ENCODE data around the gene PIK3CD. TPM values are rescaled to one million over a fixed set of nuclear protein-coding genes. Genes with fewer than 3 reads are reported as not detected.

The PIK3CD gene
- total and polyA plus RNA-seq, 7 donors, result 0.44 to 2.5 (median 0.93) TPM

DNA sequence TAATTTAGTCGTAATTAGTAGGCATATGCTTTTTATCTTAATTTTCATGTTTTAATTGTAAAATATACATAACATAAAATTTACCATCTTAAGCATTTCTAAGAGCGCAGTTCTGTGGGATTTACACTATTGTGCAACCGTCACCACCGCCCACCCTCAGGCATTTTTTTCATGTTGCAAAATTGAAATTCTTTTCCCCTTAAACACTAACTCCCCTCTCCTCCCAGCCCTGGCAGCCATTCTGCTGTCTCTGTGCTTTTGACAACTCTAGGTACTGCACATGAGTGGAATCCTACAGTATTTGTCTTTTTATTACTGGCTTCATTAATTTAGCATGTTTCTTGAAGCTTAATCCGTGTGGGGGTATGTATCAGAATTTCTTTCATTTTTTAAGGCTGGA lies 7.8 kb downstream of the PIK3CD start:
- no peak overlapping the region for H3K27ac ChIP-seq
- TF ChIP-seq, protein P1, sequence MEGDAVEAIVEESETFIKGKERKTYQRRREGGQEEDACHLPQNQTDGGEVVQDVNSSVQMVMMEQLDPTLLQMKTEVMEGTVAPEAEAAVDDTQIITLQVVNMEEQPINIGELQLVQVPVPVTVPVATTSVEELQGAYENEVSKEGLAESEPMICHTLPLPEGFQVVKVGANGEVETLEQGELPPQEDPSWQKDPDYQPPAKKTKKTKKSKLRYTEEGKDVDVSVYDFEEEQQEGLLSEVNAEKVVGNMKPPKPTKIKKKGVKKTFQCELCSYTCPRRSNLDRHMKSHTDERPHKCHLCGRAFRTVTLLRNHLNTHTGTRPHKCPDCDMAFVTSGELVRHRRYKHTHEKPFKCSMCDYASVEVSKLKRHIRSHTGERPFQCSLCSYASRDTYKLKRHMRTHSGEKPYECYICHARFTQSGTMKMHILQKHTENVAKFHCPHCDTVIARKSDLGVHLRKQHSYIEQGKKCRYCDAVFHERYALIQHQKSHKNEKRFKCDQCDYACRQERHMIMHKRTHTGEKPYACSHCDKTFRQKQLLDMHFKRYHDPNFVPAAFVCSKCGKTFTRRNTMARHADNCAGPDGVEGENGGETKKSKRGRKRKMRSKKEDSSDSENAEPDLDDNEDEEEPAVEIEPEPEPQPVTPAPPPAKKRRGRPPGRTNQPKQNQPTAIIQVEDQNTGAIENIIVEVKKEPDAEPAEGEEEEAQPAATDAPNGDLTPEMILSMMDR (IDR thresholded peaks at IDR 0.05), result no peak
- H3K4me1 ChIP-seq, result no peaks in the 10 kb centered on the region
- no peaks in the 10 kb centered on the region for H3K9me3 ChIP-seq
- WGBS, 3 donors, result 59 to 64% (median 63%) methylated on average over 5 of the region's 5 CpGs
- intact Hi-C loops (cut with DNase I), result no loop called here
- ATAC-seq, result no peak
- no peak overlapping the region for H3K4me3 ChIP-seq
- H3K36me3 ChIP-seq (ENCODE audit: insufficient read depth in 1 of 2, low read depth in 1 of 2), result no peaks in the 10 kb centered on the region
- no peak for DNase-seq
- H3K27me3 ChIP-seq (ENCODE audit: insufficient read depth in 3 of 3, low read length in 2 of 3), result peaks cover 0 to 13% (median 0%) of the 10 kb centered on the region in 3 donors

DNA sequence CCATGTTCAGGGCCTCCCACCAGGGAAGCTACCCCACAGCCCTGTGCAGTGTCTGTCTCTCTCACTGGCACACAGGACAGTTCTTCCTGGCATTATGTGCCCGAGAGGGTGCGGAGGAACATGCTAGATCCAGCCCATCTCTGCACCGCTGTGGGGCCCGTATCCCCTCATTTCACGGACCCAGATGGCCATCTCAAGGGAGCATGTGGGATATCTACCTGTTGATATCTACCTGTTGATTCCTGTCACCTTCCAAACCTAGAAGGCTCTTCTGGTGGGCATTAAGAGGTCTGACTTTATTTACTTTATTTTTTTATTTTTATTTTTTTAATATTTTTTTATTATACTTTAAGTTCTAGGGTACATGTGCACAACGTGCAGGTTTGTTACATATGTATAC lies 11.7 kb downstream of the PIK3CD start:
- H3K36me3 ChIP-seq (ENCODE audit: insufficient read depth in 1 of 2, low read depth in 1 of 2), result no peaks in the 10 kb centered on the region
- H3K9me3 ChIP-seq, result no peaks in the 10 kb centered on the region
- peaks cover 0 to 22% (median 0%) of the 10 kb centered on the region in 3 donors for H3K27me3 ChIP-seq (ENCODE audit: insufficient read depth in 3 of 3, low read length in 2 of 3)
- ATAC-seq, result no peak
- intact Hi-C loops (cut with DNase I), result no loop called here
- no peaks in the 10 kb centered on the region for H3K4me1 ChIP-seq
- TF ChIP-seq, protein P1 (IDR thresholded peaks at IDR 0.05), result no peak
- DNase-seq, result no peak
- WGBS, 3 donors, result 85 to 89% (median 85%) methylated on average over 6 of the region's 6 CpGs
- H3K4me3 ChIP-seq, result no peak overlapping the region
- H3K27ac ChIP-seq, result no peak overlapping the region

DNA sequence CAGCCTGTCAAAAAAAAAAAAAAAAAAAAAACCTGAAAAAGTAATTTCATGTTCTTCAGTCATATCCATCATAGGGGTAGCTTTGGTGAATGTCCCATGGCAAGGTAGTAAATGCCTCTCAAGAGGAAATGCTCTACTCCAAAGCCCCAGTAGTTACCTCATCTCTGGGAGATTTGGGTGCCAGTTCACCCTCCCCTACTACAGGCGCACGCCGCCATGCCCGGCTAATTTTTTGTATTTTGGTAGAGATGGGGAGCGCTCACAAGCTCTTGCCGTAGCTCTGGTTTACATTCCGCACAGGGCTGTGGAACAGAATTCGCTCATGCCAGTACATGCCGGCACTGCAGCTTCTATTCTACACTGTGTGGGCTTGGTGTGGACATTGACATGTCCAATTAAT lies 13.7 kb downstream of the PIK3CD start:
- intact Hi-C loops (cut with DNase I), result no loop called here

DNA sequence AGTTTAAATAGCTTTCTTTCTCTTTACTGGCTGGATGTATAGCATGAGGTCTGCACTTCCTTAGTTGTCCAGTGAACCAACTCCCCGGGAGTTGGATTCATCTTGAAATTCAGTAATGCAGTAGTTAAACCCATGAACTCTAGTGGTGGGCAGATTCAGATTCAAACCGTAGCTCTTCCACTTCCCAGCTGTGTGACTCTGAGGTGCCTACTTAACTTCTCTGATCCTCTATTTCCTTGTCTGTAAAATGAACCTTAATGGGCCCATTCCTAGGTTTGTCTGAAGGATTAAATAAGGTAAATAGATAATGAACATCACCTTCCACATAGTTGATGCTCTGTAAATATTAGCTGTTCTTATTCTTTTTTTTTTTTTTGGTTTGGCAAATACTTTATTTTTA lies 16.5 kb downstream of the PIK3CD start:
- TF ChIP-seq, protein P1 (IDR thresholded peaks at IDR 0.05), result no peak
- 36 to 44% (median 44%) methylated on average over 2 of the region's 2 CpGs for WGBS, 3 donors
- no peak overlapping the region for H3K27ac ChIP-seq
- no peak overlapping the region for H3K4me3 ChIP-seq
- no peaks in the 10 kb centered on the region for H3K4me1 ChIP-seq
- DNase-seq (no peak), ATAC-seq (no peak)
- H3K36me3 ChIP-seq (ENCODE audit: insufficient read depth in 1 of 2, low read depth in 1 of 2), result no peaks in the 10 kb centered on the region
- H3K9me3 ChIP-seq, result no peaks in the 10 kb centered on the region
- peaks cover 0 to 15% (median 5%) of the 10 kb centered on the region in 3 donors for H3K27me3 ChIP-seq (ENCODE audit: insufficient read depth in 3 of 3, low read length in 2 of 3)
- intact Hi-C loops (cut with DNase I), result no loop called here

More for the DNA sequence above, 13.7 kb downstream of the PIK3CD start:
- Histone ChIP-seq H3K27me3 (ENCODE audit: insufficient read depth in 3 of 3, low read length in 2 of 3) (peaks cover 0 to 20% (median 5%) of the 10 kb centered on the region in 3 donors), H3K36me3 (ENCODE audit: insufficient read depth in 1 of 2, low read depth in 1 of 2) (no peaks in the 10 kb centered on the region), H3K4me3 (no peak overlapping the region), H3K27ac (no peak overlapping the region), H3K9me3 (no peaks in the 10 kb centered on the region), H3K4me1 (no peaks in the 10 kb centered on the region)
- DNase-seq (no peak), ATAC-seq (no peak)
- TF ChIP-seq, protein P1 (IDR thresholded peaks at IDR 0.05), result no peak
- 90 to 92% (median 91%) methylated on average over 9 of the region's 9 CpGs for WGBS, 3 donors

DNA sequence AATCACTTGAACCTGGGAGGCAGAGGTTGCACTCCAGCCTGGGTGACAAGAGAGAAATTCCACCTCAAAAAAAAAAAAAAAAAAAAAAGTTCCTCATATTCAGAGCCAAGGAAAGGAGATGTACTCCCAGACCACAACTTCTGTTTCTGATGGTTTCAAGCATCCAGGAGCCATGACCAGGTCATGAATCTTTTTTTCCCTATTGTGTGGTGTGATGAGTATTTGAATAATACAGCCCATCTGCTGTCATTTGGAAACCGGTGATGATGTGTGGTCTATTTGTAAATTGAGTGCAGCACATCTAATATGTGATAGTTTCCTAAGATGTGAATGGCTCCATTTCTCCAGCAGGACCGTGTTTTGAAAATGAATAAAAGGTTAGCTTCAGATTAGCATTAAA lies 18.6 kb downstream of the PIK3CD start:
- Histone ChIP-seq H3K4me3 (no peak overlapping the region), H3K27me3 (ENCODE audit: insufficient read depth in 3 of 3, low read length in 2 of 3) (peaks cover 0 to 10% (median 5%) of the 10 kb centered on the region in 3 donors), H3K36me3 (ENCODE audit: insufficient read depth in 1 of 2, low read depth in 1 of 2) (no peaks in the 10 kb centered on the region), H3K9me3 (no peaks in the 10 kb centered on the region), H3K27ac (no peak overlapping the region), H3K4me1 (no peaks in the 10 kb centered on the region)
- intact Hi-C loops (cut with DNase I), result no loop called here
- TF ChIP-seq, protein P1 (IDR thresholded peaks at IDR 0.05), result no peak
- 71 to 80% (median 79%) methylated on average over 2 of the region's 2 CpGs for WGBS, 3 donors
- DNase-seq (no peak), ATAC-seq (no peak)
